Ovary (tissue), 9 donors: ENCODE measurements around the gene CLNK. TPM values are rescaled to one million over a fixed set of nuclear protein-coding genes. Genes with fewer than 3 reads are reported as not detected.

Experiments used
- DNase-seq, 5 donors: peaks; one replicate each; pipeline ENCODE4 v3.0.0-alpha.2; 2019 to 2020
- H3K27ac ChIP-seq, 2 donors: fragments of 200-600 bp; one replicate each; pipeline versions ENCODE4 v1.5.1 to v1.8.0; 2019 to 2022
- H3K27me3 ChIP-seq: fragments of 200-600 bp; one replicate; pipeline ENCODE4 v1.8.0; 2022
- H3K36me3 ChIP-seq: fragments of 200-600 bp; sonication (generic); one replicate; pipeline ENCODE4 v1.5.1; 2019
- H3K4me1 ChIP-seq: one replicate; pipeline ENCODE4 v1.8.1; 2013; ENCODE audit warnings: mild to moderate bottlenecking, moderate library complexity; ENCODE audit not compliant: insufficient read depth
- H3K4me3 ChIP-seq: fragments of 200-600 bp; sonication (generic); one replicate; pipeline ENCODE4 v1.5.1; 2017
- H3K9me3 ChIP-seq, 2 donors: fragments of 200-600 bp in 1 of 2; sonication (generic) in 1 of 2; one replicate each; pipeline versions ENCODE4 v1.5.1 to v1.8.1; 2013 to 2019; ENCODE audit warnings: mild to moderate bottlenecking in 1 of 2, moderate library complexity in 1 of 2
- CTCF ChIP-seq, 3 donors: fragments of 450-650 bp in 2 of 3; fragments of 200-600 bp in 1 of 3; IDR thresholded peaks; one replicate each; pipeline versions ENCODE4 v1.5.1 to v1.8.0; 2016 to 2022; ENCODE audit warnings: antibody characterized with exemption in 3 of 3, mild to moderate bottlenecking in 1 of 3
- EP300 ChIP-seq: sonication (generic); formaldehyde crosslinking; IDR thresholded peaks from one replicate; pipeline ENCODE4 v1.6.1; 2017; ENCODE audit warnings: antibody characterized with exemption
- POLR2A ChIP-seq: fragments of 450-650 bp; IDR thresholded peaks from one replicate; pipeline ENCODE4 v1.6.1; 2017; ENCODE audit warnings: antibody characterized with exemption, mild to moderate bottlenecking, moderate library complexity
- WGBS, 3 donors: extraction: QIAGEN DNeasy Blood & Tissue Kit in 1 of 3; methylation state at CpG; one replicate each; pipeline versions ENCODE4 v1.1.5 to v1.1.7; 2013 to 2017; 5-methylcytosine and 5-hydroxymethylcytosine counted together
- intact Hi-C, 4 donors: fragments of 100-400 bp; cut with DNase I; formaldehyde crosslinking; loops; one replicate each; pipeline versions ENCODE4 v1.11.0 to v1.15.1; 2022 to 2023
- polyA plus RNA-seq, 2 donors: library from polyadenylated mRNA; stranded (reverse); fragments of 200-250 nt in 1 of 2; fragments of 350-450 nt in 1 of 2; fragmentation: Illumina TruSeq in 1 of 2; extraction: RNeasy Lipid Tissue Mini Kit (QIAGEN cat#74804) in 1 of 2; gene quantifications; one replicate each; pipeline ENCODE4 v1.2.3, GENCODE V29; 2013 to 2014
- total RNA-seq, 7 donors: library from RNA; depleted of rRNA in 2 of 7; stranded (reverse); fragments of >200 nt in 2 of 7; fragmentation: NEBNext Ultra II Directional in 3 of 7; extraction: Animal tissue kit (Norgen Biotek cat#: 25700) in 3 of 7; gene quantifications; one replicate each; pipeline versions ENCODE4 v1.1.0 to v1.2.4, GENCODE V29; 2016 to 2023
- donor health status: DM: no; HTN: no; CAD: no; lungs with moderate emphysema.
- donor health status: DM: no; HTN: no; CAD: no.
- donor health status: Bipolar disorder and iron deficiency.
- donor health status: DM: yes; HTN: yes; CAD: no.
- donor health status: DM: no; HTN: no; CAD: no.
- donor health status: DM: yes; HTN: yes; CAD: no.

CLNK gene
- total and polyA plus RNA-seq, 9 donors = 0.10 to 0.23 (median 0.22) TPM; not detected in 6

- TF ChIP-seq POLR2A (no peak), CTCF (IDR thresholded peaks at IDR 0.05) (no peak), EP300 (no peak)
- 86 to 90% (median 87%) methylated on average over 5 of the region's 5 CpGs for WGBS, 3 donors
- no peaks in the 10 kb centered on the region for H3K9me3 ChIP-seq
These were observed 78.7 kb downstream of the CLNK start for GRCh38 chr4:10605746-10606482.

GRCh38 chr4:10605031-10605430 is 79.5 kb downstream of the CLNK start:
- no peaks in the 10 kb centered on the region for H3K27me3 ChIP-seq
- no peak overlapping the region for H3K4me3 ChIP-seq
- TF ChIP-seq EP300 = no peak
- intact Hi-C loops = no loop called here
- no peak overlapping the region for H3K27ac ChIP-seq
- no peak for DNase-seq
- 85 to 95% (median 93%) methylated on average over 10 of the region's 10 CpGs for WGBS, 3 donors
- no peaks in the 10 kb centered on the region for H3K9me3 ChIP-seq
- no peaks in the 10 kb centered on the region for H3K36me3 ChIP-seq
- H3K4me1 ChIP-seq = no peaks in the 10 kb centered on the region

More at GRCh38 chr4:10605746-10606482, 78.7 kb downstream of the CLNK start:
- DNase-seq = no peak
- no peaks in the 10 kb centered on the region for H3K36me3 ChIP-seq
- no peak overlapping the region for H3K4me3 ChIP-seq
- intact Hi-C loops = no loop called here
- no peak overlapping the region for H3K27ac ChIP-seq
- H3K4me1 ChIP-seq = no peaks in the 10 kb centered on the region
- H3K27me3 ChIP-seq = no peaks in the 10 kb centered on the region

- intact Hi-C loops = no loop called here
- TF ChIP-seq EP300 = no peak
- no peak for TF ChIP-seq POLR2A
- TF ChIP-seq CTCF (IDR thresholded peaks at IDR 0.05) = no peak
- no peak for DNase-seq
- WGBS, 3 donors = 94 to 98% (median 97%) methylated on average over 4 of the region's 4 CpGs
- Histone ChIP-seq H3K27me3 (no peaks in the 10 kb centered on the region), H3K27ac (no peak overlapping the region), H3K4me1 (peaks cover 4% of the 10 kb centered on the region), H3K9me3 (no peaks in the 10 kb centered on the region), H3K36me3 (no peaks in the 10 kb centered on the region), H3K4me3 (no peak overlapping the region)
These were observed 85.0 kb downstream of the CLNK start for GRCh38 chr4:10599574-10599973.

- Histone ChIP-seq H3K4me1 (peaks cover 4% of the 10 kb centered on the region), H3K27me3 (no peaks in the 10 kb centered on the region), H3K9me3 (no peaks in the 10 kb centered on the region), H3K36me3 (no peaks in the 10 kb centered on the region), H3K27ac (no peak overlapping the region), H3K4me3 (no peak overlapping the region)
- 73 to 77% (median 76%) methylated on average over 6 of the region's 6 CpGs for WGBS, 3 donors
- no peak for TF ChIP-seq EP300
- TF ChIP-seq POLR2A = no peak
- no peak for TF ChIP-seq CTCF (IDR thresholded peaks at IDR 0.05)
- DNase-seq = no peak
- intact Hi-C loops = no loop called here
These were observed 85.7 kb downstream of the CLNK start for GRCh38 chr4:10598829-10599228.

- 73 to 89% (median 79%) methylated on average over 2 of the region's 2 CpGs for WGBS, 3 donors
- intact Hi-C loops = no loop called here
- H3K27me3 ChIP-seq = no peaks in the 10 kb centered on the region
These were observed 87.8 kb downstream of the CLNK start for GRCh38 chr4:10596586-10597290.

More at GRCh38 chr4:10596586-10597290, 87.8 kb downstream of the CLNK start:
- DNase-seq = no peak
- TF ChIP-seq EP300 = no peak
- TF ChIP-seq POLR2A = no peak
- no peak for TF ChIP-seq CTCF (IDR thresholded peaks at IDR 0.05)
- no peak overlapping the region for H3K27ac ChIP-seq
- peaks cover 4% of the 10 kb centered on the region for H3K4me1 ChIP-seq
- no peaks in the 10 kb centered on the region for H3K36me3 ChIP-seq
- H3K4me3 ChIP-seq = no peak overlapping the region
- no peaks in the 10 kb centered on the region for H3K9me3 ChIP-seq
